Measurements from ENCODE around the gene COL4A2.

The COL4A2 gene

DNA sequence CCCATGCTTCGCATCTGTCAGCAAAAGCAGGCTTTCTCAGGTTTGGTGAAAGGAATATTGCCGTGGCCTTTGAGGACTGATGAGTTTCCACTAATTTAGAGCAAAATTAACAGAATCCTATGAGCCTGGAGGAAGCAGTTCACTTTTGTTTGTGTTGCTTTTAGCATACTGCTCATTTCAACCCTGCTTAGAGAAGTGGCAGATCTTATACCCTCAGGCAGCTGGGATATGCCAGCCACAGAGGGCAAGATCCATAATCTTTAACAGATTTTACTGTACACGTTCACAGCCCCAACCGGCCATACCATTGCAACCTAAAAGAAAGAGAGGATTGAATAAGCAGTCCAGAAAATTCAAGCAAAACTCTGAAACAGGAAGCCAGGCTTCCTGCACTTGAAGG is 60.5 kb downstream of the COL4A2 start:
- Histone ChIP-seq H3K36me3 (ENCODE audit: insufficient read depth, insufficient read length, low read length) (peaks cover 12% of the 10 kb centered on the region), H3K9me3 (ENCODE audit: insufficient read depth, low read length) (no peaks in the 10 kb centered on the region), H3K4me3 (ENCODE audit: insufficient read length, low read depth) (no peak overlapping the region), H3K4me1 (ENCODE audit: insufficient read depth, insufficient read length) (no peaks in the 10 kb centered on the region), H3K27me3 (ENCODE audit: insufficient read depth, insufficient read length) (no peaks in the 10 kb centered on the region), H3K9ac (ENCODE audit: insufficient read length, low read depth) (no peak overlapping the region)
- DNase-seq (ENCODE audit: low read depth, low spot score) = no peak
- TF ChIP-seq YY1 (IDR thresholded peaks at IDR 0.05; ENCODE audit: insufficient read depth, insufficient read length) (no peak), ZNF274 (IDR thresholded peaks at IDR 0.05; ENCODE audit: low read depth, low read length) (no peak), SUZ12 (IDR thresholded peaks at IDR 0.05; ENCODE audit: extremely low read depth, insufficient read depth, insufficient read length) (no peak)

DNA sequence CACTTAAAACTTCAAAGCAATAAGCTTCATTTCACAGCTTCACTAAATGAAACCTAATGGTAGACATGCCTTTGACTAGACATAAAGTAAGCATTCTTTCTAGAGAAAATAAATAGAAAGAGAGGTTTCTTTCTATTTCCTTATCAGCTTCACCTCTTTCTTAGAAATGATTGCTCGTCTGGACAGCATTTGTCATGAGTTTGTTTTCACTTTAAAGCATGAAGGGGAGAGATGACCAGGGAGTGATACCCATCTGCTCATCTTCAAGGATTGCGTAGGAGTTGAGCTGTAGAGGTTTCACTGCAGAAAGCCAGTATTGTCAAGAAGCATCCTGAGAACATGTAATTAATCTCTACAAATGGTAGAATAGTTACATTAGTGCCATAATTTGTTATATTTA is 61.3 kb downstream of the COL4A2 start:
- H3K27me3 ChIP-seq (ENCODE audit: insufficient read depth, insufficient read length) = no peaks in the 10 kb centered on the region
- H3K9ac ChIP-seq (ENCODE audit: insufficient read length, low read depth) = no peak overlapping the region
- DNase-seq (ENCODE audit: low read depth, low spot score) = no peak
- no peaks in the 10 kb centered on the region for H3K4me1 ChIP-seq (ENCODE audit: insufficient read depth, insufficient read length)
- H3K4me3 ChIP-seq (ENCODE audit: insufficient read length, low read depth) = no peak overlapping the region
- no peaks in the 10 kb centered on the region for H3K9me3 ChIP-seq (ENCODE audit: insufficient read depth, low read length)
- TF ChIP-seq ZNF274 (IDR thresholded peaks at IDR 0.05; ENCODE audit: low read depth, low read length) = no peak
- TF ChIP-seq YY1 (IDR thresholded peaks at IDR 0.05; ENCODE audit: insufficient read depth, insufficient read length) = no peak
- no peak for TF ChIP-seq SUZ12 (IDR thresholded peaks at IDR 0.05; ENCODE audit: extremely low read depth, insufficient read depth, insufficient read length)
- H3K36me3 ChIP-seq (ENCODE audit: insufficient read depth, insufficient read length, low read length) = peaks cover 8% of the 10 kb centered on the region

DNA sequence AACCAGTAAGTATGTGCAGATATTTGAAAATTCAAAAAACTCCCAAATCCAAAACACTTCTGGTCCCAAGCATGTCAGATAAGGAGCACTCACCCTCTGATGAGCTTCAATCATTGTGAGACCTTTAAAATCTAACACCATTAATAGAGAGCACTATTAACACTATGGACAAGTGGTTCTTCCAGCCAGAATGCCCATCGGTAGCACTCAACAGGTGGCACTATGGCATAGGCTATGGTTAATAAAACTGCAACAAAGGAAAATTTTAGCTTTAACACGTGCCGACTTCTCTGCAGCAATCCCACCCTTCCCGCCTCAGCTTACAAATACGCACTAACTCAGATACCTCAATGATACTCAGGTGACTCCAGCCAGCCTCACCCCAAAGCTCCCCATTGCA is 62.3 kb downstream of the COL4A2 start:
- Histone ChIP-seq H3K9ac (ENCODE audit: insufficient read length, low read depth) (no peak overlapping the region), H3K27me3 (ENCODE audit: insufficient read depth, insufficient read length) (no peaks in the 10 kb centered on the region)

DNA sequence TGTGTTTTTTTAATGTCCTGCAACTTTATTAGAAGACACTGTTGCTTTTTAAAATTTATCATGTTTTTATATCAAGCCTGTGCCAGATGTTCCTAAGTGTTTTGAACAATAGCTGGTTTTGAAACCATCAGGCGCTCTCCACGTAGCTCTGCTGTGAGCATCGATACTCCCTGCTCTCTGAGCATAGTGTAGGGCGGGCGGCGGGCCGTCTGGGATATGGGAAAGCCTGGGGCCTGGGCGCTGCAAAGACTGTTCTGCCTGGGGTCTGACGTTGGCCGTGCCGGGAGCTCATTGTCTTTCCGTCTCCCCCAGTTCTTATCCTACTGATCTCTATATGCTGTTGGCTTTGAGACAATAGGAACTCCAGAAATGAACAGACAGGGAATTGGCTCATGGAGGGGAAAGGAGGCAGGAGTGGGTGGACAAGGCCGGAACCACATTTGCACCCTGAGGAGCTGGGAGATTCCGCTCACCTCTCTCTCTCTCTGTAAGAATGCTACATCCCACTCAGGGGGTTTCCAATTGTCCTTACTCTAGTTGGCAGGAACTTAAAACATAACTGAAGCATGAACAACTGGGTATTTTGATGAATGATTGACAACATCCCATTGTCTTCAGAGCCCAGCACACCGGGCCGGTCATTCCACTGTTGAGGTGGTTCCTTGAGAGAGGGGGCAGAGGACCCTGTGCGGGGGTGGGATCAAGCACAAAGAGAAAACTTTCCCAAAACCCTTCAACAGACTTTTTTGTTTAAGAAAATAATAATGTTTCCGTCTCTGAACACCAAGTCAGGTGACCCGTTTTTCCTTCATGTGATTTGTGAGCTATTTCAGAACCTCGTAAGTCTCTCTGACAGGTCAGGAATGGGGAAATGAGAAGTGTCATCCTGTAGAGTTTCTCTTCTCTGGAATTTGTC is 64.7 kb downstream of the COL4A2 start:
- Histone ChIP-seq H3K4me3 (ENCODE audit: insufficient read length, low read depth) (no peak overlapping the region), H3K27me3 (ENCODE audit: insufficient read depth, insufficient read length) (no peaks in the 10 kb centered on the region), H3K4me1 (ENCODE audit: insufficient read depth, insufficient read length) (no peaks in the 10 kb centered on the region), H3K36me3 (ENCODE audit: insufficient read depth, insufficient read length, low read length) (peaks cover 9% of the 10 kb centered on the region), H3K9me3 (ENCODE audit: insufficient read depth, low read length) (no peaks in the 10 kb centered on the region), H3K9ac (ENCODE audit: insufficient read length, low read depth) (no peak overlapping the region)
- no peak for DNase-seq (ENCODE audit: low read depth, low spot score)
- TF ChIP-seq ZNF274 (IDR thresholded peaks at IDR 0.05; ENCODE audit: low read depth, low read length) (no peak), YY1 (IDR thresholded peaks at IDR 0.05; ENCODE audit: insufficient read depth, insufficient read length) (no peak), SUZ12 (IDR thresholded peaks at IDR 0.05; ENCODE audit: extremely low read depth, insufficient read depth, insufficient read length) (no peak)

More for the DNA sequence above, 62.3 kb downstream of the COL4A2 start:
- Histone ChIP-seq H3K9me3 (ENCODE audit: insufficient read depth, low read length) (no peaks in the 10 kb centered on the region), H3K36me3 (ENCODE audit: insufficient read depth, insufficient read length, low read length) (peaks cover 9% of the 10 kb centered on the region), H3K4me3 (ENCODE audit: insufficient read length, low read depth) (no peak overlapping the region), H3K4me1 (ENCODE audit: insufficient read depth, insufficient read length) (no peaks in the 10 kb centered on the region)
- DNase-seq (ENCODE audit: low read depth, low spot score) = no peak
- TF ChIP-seq SUZ12 (IDR thresholded peaks at IDR 0.05; ENCODE audit: extremely low read depth, insufficient read depth, insufficient read length) (no peak), ZNF274 (IDR thresholded peaks at IDR 0.05; ENCODE audit: low read depth, low read length) (no peak), YY1 (IDR thresholded peaks at IDR 0.05; ENCODE audit: insufficient read depth, insufficient read length) (no peak)

DNA sequence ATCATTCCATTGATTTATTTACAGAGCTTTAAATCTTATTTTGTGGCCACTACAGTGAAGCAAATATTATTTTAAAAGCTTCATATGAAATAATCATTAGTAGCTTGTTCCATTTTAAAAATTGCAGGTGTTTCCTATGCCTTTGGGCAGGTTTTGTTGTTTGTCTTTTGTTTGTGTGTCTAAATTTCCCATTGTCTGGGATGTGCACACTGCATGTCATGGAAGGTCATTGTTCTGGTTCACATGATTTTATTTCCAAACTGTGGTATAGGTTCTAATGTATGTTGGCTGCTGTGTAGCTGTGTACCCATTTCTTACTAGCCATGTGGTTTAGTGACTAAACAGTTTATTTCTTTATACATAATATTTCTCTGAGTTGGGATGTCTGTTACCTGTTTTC is 65.6 kb downstream of the COL4A2 start:
- no peak for TF ChIP-seq YY1 (IDR thresholded peaks at IDR 0.05; ENCODE audit: insufficient read depth, insufficient read length)
- TF ChIP-seq SUZ12 (IDR thresholded peaks at IDR 0.05; ENCODE audit: extremely low read depth, insufficient read depth, insufficient read length) = no peak
- no peak for TF ChIP-seq ZNF274 (IDR thresholded peaks at IDR 0.05; ENCODE audit: low read depth, low read length)
- Histone ChIP-seq H3K36me3 (ENCODE audit: insufficient read depth, insufficient read length, low read length) (peaks cover 9% of the 10 kb centered on the region), H3K4me1 (ENCODE audit: insufficient read depth, insufficient read length) (no peaks in the 10 kb centered on the region), H3K9me3 (ENCODE audit: insufficient read depth, low read length) (no peaks in the 10 kb centered on the region), H3K27me3 (ENCODE audit: insufficient read depth, insufficient read length) (no peaks in the 10 kb centered on the region), H3K4me3 (ENCODE audit: insufficient read length, low read depth) (no peak overlapping the region), H3K9ac (ENCODE audit: insufficient read length, low read depth) (no peak overlapping the region)
- no peak for DNase-seq (ENCODE audit: low read depth, low spot score)

DNA sequence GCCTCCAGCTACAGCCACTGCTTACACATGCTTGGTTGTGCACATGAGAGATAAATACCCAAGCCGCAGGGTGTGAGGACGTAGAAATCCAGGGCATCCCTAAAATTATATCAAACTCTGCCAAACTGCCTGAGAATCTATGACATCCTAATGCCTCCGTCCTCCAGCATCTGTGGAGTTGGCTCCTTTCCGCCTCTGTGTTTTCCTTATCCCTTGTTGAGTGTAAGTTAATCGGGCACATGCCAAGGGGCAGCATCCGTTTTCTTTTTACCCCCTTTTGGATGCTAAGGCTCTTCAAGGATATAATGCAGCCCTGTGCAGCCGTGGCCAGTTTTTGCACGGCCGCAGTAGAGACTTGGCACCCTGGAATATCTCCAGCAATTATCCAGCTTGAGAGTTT is 66.5 kb downstream of the COL4A2 start:
- Histone ChIP-seq H3K9ac (ENCODE audit: insufficient read length, low read depth) (no peak overlapping the region), H3K9me3 (ENCODE audit: insufficient read depth, low read length) (no peaks in the 10 kb centered on the region), H3K4me3 (ENCODE audit: insufficient read length, low read depth) (no peak overlapping the region), H3K36me3 (ENCODE audit: insufficient read depth, insufficient read length, low read length) (peaks cover 10% of the 10 kb centered on the region), H3K4me1 (ENCODE audit: insufficient read depth, insufficient read length) (peaks cover 1% of the 10 kb centered on the region), H3K27me3 (ENCODE audit: insufficient read depth, insufficient read length) (no peaks in the 10 kb centered on the region)
- TF ChIP-seq YY1 (IDR thresholded peaks at IDR 0.05; ENCODE audit: insufficient read depth, insufficient read length) (no peak), SUZ12 (IDR thresholded peaks at IDR 0.05; ENCODE audit: extremely low read depth, insufficient read depth, insufficient read length) (no peak), ZNF274 (IDR thresholded peaks at IDR 0.05; ENCODE audit: low read depth, low read length) (no peak)
- DNase-seq (ENCODE audit: low read depth, low spot score) = no peak
